ENCODE measurements around the gene AMHR2.

DNA sequence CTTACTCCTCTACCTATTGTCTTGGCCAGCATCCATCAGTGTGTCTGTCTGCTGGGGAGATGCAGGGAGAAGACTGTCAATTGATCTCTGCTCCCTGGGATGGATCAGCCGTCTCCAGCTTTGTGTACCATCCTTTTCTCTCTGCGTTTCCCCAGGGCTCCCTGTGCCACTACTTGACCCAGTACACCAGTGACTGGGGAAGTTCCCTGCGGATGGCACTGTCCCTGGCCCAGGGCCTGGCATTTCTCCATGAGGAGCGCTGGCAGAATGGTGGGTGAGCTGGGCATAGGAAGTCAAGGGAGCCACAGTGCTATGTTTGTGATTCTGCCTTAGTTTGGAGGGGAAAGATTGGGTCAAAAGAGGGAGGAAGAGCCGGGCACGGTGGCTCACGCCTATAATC lies 5.1 kb downstream of the AMHR2 start:
- no peak for TF ChIP-seq RAD21 (IDR thresholded peaks at IDR 0.05; ENCODE audit: low read depth)
- TF ChIP-seq MAX (IDR thresholded peaks at IDR 0.05), result no peak
- TF ChIP-seq CEBPB (IDR thresholded peaks at IDR 0.05), result no peak
- TF ChIP-seq TEAD4 (IDR thresholded peaks at IDR 0.05), result no peak
- TF ChIP-seq CREB1 (IDR thresholded peaks at IDR 0.05; ENCODE audit: low read depth), result no peak
- TF ChIP-seq EP300 (IDR thresholded peaks at IDR 0.05; ENCODE audit: borderline replicate concordance), result no peak
- no peak for TF ChIP-seq TCF12 (IDR thresholded peaks at IDR 0.05; ENCODE audit: low read depth)
